ENCODE results near the gene NLRP4.

- TF ChIP-seq CTCF (IDR thresholded peaks at IDR 0.05) = no peak
- no peak for TF ChIP-seq POLR2A (IDR thresholded peaks at IDR 0.05)
Measured at GRCh38 chr19:55820037-55820436, 16.3 kb upstream of the NLRP4 start.
